T-helper 17 cell (primary cell): ENCODE data around the gene PACSIN2. TPM values are rescaled to one million over a fixed set of nuclear protein-coding genes. Genes with fewer than 3 reads are reported as not detected.
"Not testable (repeated sequence)": the region's sequence is repeated elsewhere in the genome, so short reads cannot be mapped to it uniquely, and the experiment has no call there.

Experiments
- ATAC-seq: fragments of 150-1000 bp; cut with Tn5 transposase; 2 replicates; pipeline ENCODE4 v1.10.0; 2021; ENCODE audit warnings: mild to moderate bottlenecking, moderate library complexity
- DNase-seq, 3 donors: peaks; one replicate each; pipeline versions ENCODE4 v3.0.0 to v3.0.0-alpha.2; 2020 to 2021
- H3K9me3 ChIP-seq: one replicate; pipeline ENCODE4 v1.7.0; 2013; ENCODE audit warnings: low read length, mild to moderate bottlenecking; ENCODE audit not compliant: control insufficient read depth, poor library complexity, severe bottlenecking
- H3K27ac Mint-ChIP-seq: one replicate; pipeline ENCODE4 v1.8.0; 2022; ENCODE audit warnings: mild to moderate bottlenecking, moderate library complexity, mixed read lengths
- H3K27me3 Mint-ChIP-seq: one replicate; pipeline ENCODE4 v1.8.0; 2022; ENCODE audit warnings: mixed read lengths
- H3K36me3 Mint-ChIP-seq: one replicate; pipeline ENCODE4 v1.8.0; 2022; ENCODE audit warnings: low read depth, mixed read lengths
- H3K4me1 Mint-ChIP-seq: one replicate; pipeline ENCODE4 v1.8.0; 2022; ENCODE audit warnings: mild to moderate bottlenecking, mixed read lengths
- H3K4me3 Mint-ChIP-seq: one replicate; pipeline ENCODE4 v1.8.0; 2022; ENCODE audit warnings: mild to moderate bottlenecking, moderate library complexity, mixed read lengths
- total RNA-seq, 4 donors: library from RNA in 2 of 4; stranded (reverse) in 2 of 4; gene quantifications; one replicate each; pipeline ENCODE4 v1.2.3 and lab custom pipeline; 2022 to 2026

PACSIN2 gene
- total RNA-seq, 2 donors from 2014 or later: 36.8 to 61.3 TPM

DNA sequence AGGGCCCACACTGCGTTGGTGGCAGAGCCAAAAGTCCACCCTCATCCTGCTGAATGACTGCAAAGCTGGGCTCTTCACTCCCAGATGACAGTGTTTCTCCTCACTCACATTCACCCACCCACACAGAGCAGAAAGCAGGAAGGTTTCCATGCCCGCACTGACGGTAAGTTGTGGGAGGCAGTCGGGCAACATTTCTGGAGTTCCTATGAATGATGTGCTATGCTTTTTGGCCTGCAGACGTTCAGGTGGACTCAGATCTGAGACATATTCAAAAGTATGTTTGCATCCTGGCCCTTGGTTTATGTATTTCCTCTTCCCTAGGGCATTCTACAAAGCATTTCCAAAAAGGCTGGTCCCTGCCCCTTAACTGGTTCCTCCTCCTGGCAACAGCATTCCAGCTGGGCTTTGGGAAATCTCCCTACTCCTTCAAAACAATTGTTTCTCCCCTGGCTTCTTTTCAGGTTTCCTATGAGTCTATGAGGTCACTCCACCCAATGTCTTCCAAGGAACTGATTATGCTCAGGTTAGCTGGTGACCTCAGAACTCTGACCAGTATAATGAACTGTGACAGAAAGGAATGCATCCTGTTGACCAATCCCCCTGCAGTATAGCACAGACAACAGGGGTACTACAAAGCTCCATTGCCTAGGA is 36.4 kb downstream of the PACSIN2 start:
- Mint-ChIP-seq H3K36me3 (no peaks in the 10 kb centered on the region), H3K27ac (peak overlapping the region; percentile 32), H3K27me3 (no peaks in the 10 kb centered on the region), H3K4me3 (no peak overlapping the region), H3K4me1 (peaks cover 25% of the 10 kb centered on the region)
- ATAC-seq: no peak
- H3K9me3 ChIP-seq: no peaks in the 10 kb centered on the region
- DNase-seq: no peak

DNA sequence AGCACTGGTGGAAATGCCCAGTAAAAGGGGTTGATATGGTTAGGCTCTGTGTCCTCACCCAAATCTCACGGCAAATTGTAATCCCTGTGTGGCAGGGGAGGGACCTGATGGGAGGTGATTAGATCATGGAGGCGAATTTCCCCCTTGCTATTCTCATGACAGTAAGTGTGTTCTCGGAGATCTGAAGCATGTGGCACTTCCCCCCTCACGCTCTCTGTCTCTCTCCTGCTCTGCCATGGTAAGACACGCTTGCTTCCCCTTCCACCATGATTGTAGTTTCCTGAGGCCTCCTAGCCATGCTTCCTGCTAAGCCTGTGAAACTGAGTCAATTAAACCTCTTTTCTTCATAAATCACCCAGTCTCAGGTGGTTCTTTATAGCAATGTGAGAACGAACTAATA is 37.4 kb downstream of the PACSIN2 start:
- DNase-seq (no peak), ATAC-seq (peak; percentile 20)
- no peak overlapping the region for H3K27ac Mint-ChIP-seq
- no peaks in the 10 kb centered on the region for H3K27me3 Mint-ChIP-seq
- peaks cover 30% of the 10 kb centered on the region for H3K4me1 Mint-ChIP-seq
- H3K4me3 Mint-ChIP-seq: no peak overlapping the region
- H3K36me3 Mint-ChIP-seq: no peaks in the 10 kb centered on the region
- no peaks in the 10 kb centered on the region for H3K9me3 ChIP-seq

GRCh38 chr22:42976217-42976933 is 38.6 kb downstream of the PACSIN2 start:
- H3K4me3 Mint-ChIP-seq: no peak overlapping the region
- no peaks in the 10 kb centered on the region for H3K36me3 Mint-ChIP-seq
- no peaks in the 10 kb centered on the region for H3K27me3 Mint-ChIP-seq
- no peak overlapping the region for H3K27ac Mint-ChIP-seq
- DNase-seq (no peak), ATAC-seq (no peak)
- H3K9me3 ChIP-seq: no peaks in the 10 kb centered on the region
- peaks cover 33% of the 10 kb centered on the region for H3K4me1 Mint-ChIP-seq

DNA sequence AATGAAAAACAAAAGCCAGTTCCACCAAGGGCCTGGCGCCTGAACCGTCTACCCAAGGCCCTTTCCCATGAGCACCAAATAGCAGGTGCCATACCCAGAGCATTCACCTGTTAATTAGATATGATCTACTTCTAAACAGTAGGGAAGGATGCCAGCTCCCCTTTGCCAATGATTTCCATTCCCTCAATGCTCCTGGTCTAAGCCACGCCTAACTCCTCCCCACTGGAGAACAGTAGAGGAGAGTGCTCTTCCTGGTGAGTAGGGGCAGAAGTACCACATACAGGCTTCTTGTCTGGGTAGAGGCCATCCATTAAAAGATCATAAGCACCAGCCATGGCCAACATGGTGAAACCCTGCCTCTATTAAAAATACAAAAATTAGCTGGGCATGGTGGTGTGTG is 40.7 kb downstream of the PACSIN2 start:
- DNase-seq (no peak), ATAC-seq (no peak)
- no peaks in the 10 kb centered on the region for H3K9me3 ChIP-seq
- Mint-ChIP-seq H3K4me3 (no peak overlapping the region), H3K27ac (no peak overlapping the region), H3K27me3 (no peaks in the 10 kb centered on the region), H3K4me1 (peaks cover 38% of the 10 kb centered on the region), H3K36me3 (no peaks in the 10 kb centered on the region)

GRCh38 chr22:42973536-42973881 is 41.4 kb downstream of the PACSIN2 start:
- Mint-ChIP-seq H3K27ac (no peak overlapping the region), H3K36me3 (no peaks in the 10 kb centered on the region), H3K4me1 (peaks cover 33% of the 10 kb centered on the region), H3K4me3 (no peak overlapping the region), H3K27me3 (no peaks in the 10 kb centered on the region)
- no peak for ATAC-seq
- H3K9me3 ChIP-seq: no peaks in the 10 kb centered on the region
- no peak for DNase-seq

DNA sequence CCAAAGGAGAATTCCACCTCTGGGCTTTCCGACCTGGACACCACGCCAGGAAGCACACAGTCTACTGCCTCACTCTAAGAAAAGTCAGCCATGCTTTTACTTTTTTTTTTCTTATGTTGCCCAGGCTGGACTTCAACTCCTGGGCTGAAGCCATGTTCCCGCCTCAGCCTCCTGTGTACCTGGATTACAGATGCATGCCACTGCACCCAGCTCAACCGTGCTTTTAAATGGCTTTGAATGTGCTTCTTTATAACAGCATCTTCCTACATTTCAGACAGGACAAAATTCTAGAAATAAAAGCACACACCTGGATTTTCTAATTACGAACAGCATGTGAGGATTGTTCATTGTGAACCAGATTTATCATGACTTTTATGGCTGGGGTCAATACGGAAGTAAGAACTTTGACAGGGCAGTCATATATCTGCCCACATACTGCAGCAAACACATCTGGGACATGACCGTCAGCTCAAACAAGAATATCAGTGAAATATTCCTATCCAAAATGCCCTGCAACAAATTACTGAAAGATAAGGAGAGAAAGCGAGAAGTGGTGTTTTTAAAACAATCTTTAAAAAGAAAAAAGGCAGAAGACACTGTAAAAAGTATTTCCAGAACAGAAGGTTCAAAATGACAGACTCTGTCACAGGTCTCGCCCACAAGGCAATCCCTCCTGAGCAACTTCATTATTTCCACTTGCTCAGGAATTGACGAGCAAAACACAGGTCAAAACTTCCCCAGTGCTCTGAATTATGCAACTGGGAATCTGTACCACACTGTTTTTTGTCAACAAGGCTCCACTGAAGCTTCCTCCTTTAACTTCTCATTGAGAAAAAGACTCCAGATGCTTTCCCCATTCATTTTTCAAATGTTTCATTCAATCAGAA is 42.1 kb downstream of the PACSIN2 start:
- no peak for ATAC-seq
- no peak overlapping the region for H3K27ac Mint-ChIP-seq
- H3K36me3 Mint-ChIP-seq: no peaks in the 10 kb centered on the region
- no peak overlapping the region for H3K4me3 Mint-ChIP-seq
- H3K9me3 ChIP-seq: no peaks in the 10 kb centered on the region
- no peak for DNase-seq
- no peaks in the 10 kb centered on the region for H3K27me3 Mint-ChIP-seq
- peaks cover 31% of the 10 kb centered on the region for H3K4me1 Mint-ChIP-seq

DNA sequence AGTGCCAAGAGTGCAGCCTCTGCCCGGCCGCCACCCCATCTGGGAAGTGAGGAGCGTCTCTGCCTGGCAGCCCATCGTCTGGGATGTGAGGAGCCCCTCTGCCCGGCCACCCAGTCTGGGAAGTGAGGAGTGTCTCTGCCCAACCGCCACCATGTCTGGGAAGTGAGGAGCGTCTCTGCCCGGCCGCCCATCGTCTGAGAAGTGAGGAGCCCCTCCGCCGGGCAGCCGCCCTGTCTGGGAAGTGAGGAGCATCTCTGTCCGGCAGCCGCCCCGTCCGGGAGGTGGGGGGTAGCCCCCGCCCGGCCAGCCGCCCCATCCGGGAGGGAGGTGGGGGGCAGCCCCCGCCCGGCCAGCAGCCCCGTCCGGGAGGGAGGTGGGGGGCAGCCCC is 43.5 kb downstream of the PACSIN2 start:
- not testable (repeated sequence) for DNase-seq, ATAC-seq, H3K9me3 ChIP-seq, H3K36me3 Mint-ChIP-seq, H3K27me3 Mint-ChIP-seq
- H3K4me1 Mint-ChIP-seq: peaks cover 27% of the 10 kb centered on the region
- H3K27ac Mint-ChIP-seq: peak overlapping the region; percentile 29
- peak overlapping the region; percentile 9 for H3K4me3 Mint-ChIP-seq

DNA sequence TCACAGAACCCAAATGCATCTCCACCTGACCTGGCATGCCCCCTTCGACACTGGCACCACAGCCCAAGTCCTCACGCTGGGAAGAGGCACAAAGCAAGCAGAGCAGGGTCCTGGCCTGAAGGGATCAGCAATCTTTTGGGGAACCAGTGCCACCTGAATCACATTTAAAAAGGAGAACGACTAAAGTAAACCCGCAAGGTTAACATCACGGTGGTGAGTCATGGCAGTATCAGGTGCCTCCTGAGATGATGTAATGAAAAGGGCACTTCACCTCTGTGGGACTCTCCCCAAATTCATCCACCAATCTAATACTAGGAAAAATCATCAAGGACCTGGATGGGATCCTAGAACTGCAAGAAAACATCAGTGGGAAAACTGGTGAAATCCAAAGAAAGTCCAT is 44.9 kb downstream of the PACSIN2 start:
- no peaks in the 10 kb centered on the region for H3K36me3 Mint-ChIP-seq
- no peaks in the 10 kb centered on the region for H3K27me3 Mint-ChIP-seq
- H3K9me3 ChIP-seq: no peaks in the 10 kb centered on the region
- no peak for DNase-seq
- H3K4me3 Mint-ChIP-seq: no peak overlapping the region
- H3K4me1 Mint-ChIP-seq: peaks cover 35% of the 10 kb centered on the region
- peak overlapping the region; percentile 27 for H3K27ac Mint-ChIP-seq
- no peak for ATAC-seq

- ATAC-seq (no peak), DNase-seq (no peak)
- Mint-ChIP-seq H3K27ac (peak overlapping the region; percentile 27), H3K36me3 (no peaks in the 10 kb centered on the region), H3K27me3 (no peaks in the 10 kb centered on the region), H3K4me1 (peaks cover 37% of the 10 kb centered on the region), H3K4me3 (no peak overlapping the region)
- H3K9me3 ChIP-seq: no peaks in the 10 kb centered on the region
Measured at GRCh38 chr22:42969348-42969975, 45.5 kb downstream of the PACSIN2 start.

DNA sequence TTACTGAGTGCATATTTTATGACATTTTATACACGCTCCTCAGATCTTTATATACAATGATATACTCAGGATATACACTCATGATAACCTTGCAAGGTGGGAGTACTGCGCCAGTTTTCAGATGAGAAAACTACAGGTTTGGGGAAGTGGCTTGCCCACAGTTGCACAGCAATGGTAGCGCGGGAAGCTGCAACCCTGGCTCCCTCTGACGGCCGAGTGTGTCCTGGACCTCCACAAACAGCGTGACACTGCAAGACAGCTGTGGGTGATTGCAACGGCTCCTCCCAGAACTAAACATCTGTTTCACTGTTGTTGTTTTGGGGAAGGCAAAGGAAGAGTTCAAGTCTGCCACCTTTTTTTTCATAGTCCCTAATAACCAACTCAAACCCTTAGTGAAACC is 47.0 kb downstream of the PACSIN2 start:
- H3K27me3 Mint-ChIP-seq: no peaks in the 10 kb centered on the region
- DNase-seq (no peak), ATAC-seq (peak; percentile 50)
- H3K4me3 Mint-ChIP-seq: no peak overlapping the region
- no peaks in the 10 kb centered on the region for H3K36me3 Mint-ChIP-seq
- H3K9me3 ChIP-seq: no peaks in the 10 kb centered on the region
- peaks cover 37% of the 10 kb centered on the region for H3K4me1 Mint-ChIP-seq
- no peak overlapping the region for H3K27ac Mint-ChIP-seq

DNA sequence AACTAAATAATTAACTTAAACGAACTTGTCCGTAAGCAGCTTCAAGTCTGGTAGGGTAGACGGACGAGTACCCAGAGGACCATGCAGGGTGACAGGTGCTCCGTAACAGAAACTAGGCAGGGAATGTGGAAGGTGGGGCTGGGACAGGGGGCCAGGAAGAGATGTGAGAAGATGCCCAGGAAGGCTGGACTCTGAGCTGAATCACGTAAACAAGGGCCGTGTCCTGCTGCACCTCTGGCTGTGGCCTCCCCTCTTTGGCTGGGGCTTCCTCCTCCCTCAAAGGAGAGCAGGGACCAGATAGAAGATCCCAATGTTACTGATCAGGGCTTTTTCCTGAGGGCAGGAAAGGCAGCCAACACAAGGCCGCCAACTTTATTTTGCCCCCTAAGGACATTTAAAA is 47.9 kb downstream of the PACSIN2 start:
- H3K4me1 Mint-ChIP-seq: peaks cover 36% of the 10 kb centered on the region
- no peaks in the 10 kb centered on the region for H3K9me3 ChIP-seq
- no peak for DNase-seq
- H3K4me3 Mint-ChIP-seq: no peak overlapping the region
- no peaks in the 10 kb centered on the region for H3K36me3 Mint-ChIP-seq
- H3K27me3 Mint-ChIP-seq: no peaks in the 10 kb centered on the region
- no peak overlapping the region for H3K27ac Mint-ChIP-seq
- no peak for ATAC-seq

GRCh38 chr22:42966497-42966896 is 48.5 kb downstream of the PACSIN2 start:
- no peaks in the 10 kb centered on the region for H3K27me3 Mint-ChIP-seq
- H3K4me3 Mint-ChIP-seq: no peak overlapping the region
- H3K9me3 ChIP-seq: no peaks in the 10 kb centered on the region
- DNase-seq: no peak
- no peak overlapping the region for H3K27ac Mint-ChIP-seq
- ATAC-seq: no peak
- no peaks in the 10 kb centered on the region for H3K36me3 Mint-ChIP-seq
- peaks cover 38% of the 10 kb centered on the region for H3K4me1 Mint-ChIP-seq
